ENCODE results near the gene RFTN1. TPM values are rescaled to one million over a fixed set of nuclear protein-coding genes. Genes with fewer than 3 reads are reported as not detected.
A peak's percentile ranks its signal among the peaks of the same experiment; 100 is the strongest.

The RFTN1 gene
- polyA plus RNA-seq, 3 donors: 17.4 to 28.0 (median 27.2) TPM

- intact Hi-C loops (cut with micrococcal nuclease): no loop called here
- H3K27ac ChIP-seq (ENCODE audit: low read depth in 1 of 2, low read length in 2 of 2): no peak overlapping the region
- WGBS (ENCODE audit: insufficient coverage): 98% methylated on average over 10 of the region's 15 CpGs
- TF ChIP-seq CTCF (IDR thresholded peaks at IDR 0.05): no peak
- Mint-ChIP-seq H3K36me3 (peaks cover 57 to 75% of the 10 kb centered on the region in 2 donors), H3K27ac (no peak overlapping the region), H3K27me3 (ENCODE audit: low read depth in 3 of 3) (peaks cover 0 to 4% (median 3%) of the 10 kb centered on the region in 3 donors), H3K4me3 (no peak overlapping the region), H3K9me3 (peaks cover 5 to 18% (median 8%) of the 10 kb centered on the region in 7 donors), H3K4me1 (no peaks in the 10 kb centered on the region)
- no peak for DNase-seq
- no peak overlapping the region for H2AFZ ChIP-seq (ENCODE audit: insufficient read depth, low read depth, low read length, poor library complexity, severe bottlenecking)
- no peak overlapping the region for H3K4me3 ChIP-seq (replicated peaks in 1 of 3; ENCODE audit: low read depth in 2 of 3, low read length in 3 of 3)
- no peak overlapping the region for H3K4me2 ChIP-seq (replicated peaks; ENCODE audit: extremely low read depth, low read length, poor library complexity, severe bottlenecking)
- peaks cover 0 to 12% of the 10 kb centered on the region in 2 donors for H3K9me3 ChIP-seq (replicated peaks in 1 of 2; ENCODE audit: control insufficient read depth in 1 of 2, insufficient read depth in 1 of 2, low read length in 2 of 2)
- H3K9ac ChIP-seq (ENCODE audit: insufficient read depth, low read length, poor library complexity, severe bottlenecking): no peak overlapping the region
- H3K27me3 ChIP-seq (ENCODE audit: control insufficient read depth in 2 of 2, insufficient read depth in 2 of 2, low read length in 2 of 2): no peaks in the 10 kb centered on the region
- peaks cover 49 to 91% of the 10 kb centered on the region in 2 donors for H3K36me3 ChIP-seq (replicated peaks in 1 of 2; ENCODE audit: control insufficient read depth in 1 of 2, insufficient read depth in 2 of 2, low read length in 2 of 2)
- H3K4me1 ChIP-seq (ENCODE audit: control insufficient read depth in 1 of 2, insufficient read depth in 2 of 2, low read length in 2 of 2): no peaks in the 10 kb centered on the region
- no peaks in the 10 kb centered on the region for H4K20me1 ChIP-seq (ENCODE audit: insufficient read depth, low read length)
- no peaks in the 10 kb centered on the region for H3K79me2 ChIP-seq (ENCODE audit: insufficient read depth, low read length)
These were observed 186.7 kb downstream of the RFTN1 start for GRCh38 chr3:16326724-16327349.

GRCh38 chr3:16325850-16326249 is 187.6 kb downstream of the RFTN1 start:
- TF ChIP-seq CTCF (IDR thresholded peaks at IDR 0.05): no peak
- H3K79me2 ChIP-seq (ENCODE audit: insufficient read depth, low read length): no peaks in the 10 kb centered on the region
- H3K36me3 ChIP-seq (replicated peaks in 1 of 2; ENCODE audit: control insufficient read depth in 1 of 2, insufficient read depth in 2 of 2, low read length in 2 of 2): peaks cover 58 to 90% of the 10 kb centered on the region in 2 donors
- no peak overlapping the region for H3K4me2 ChIP-seq (replicated peaks; ENCODE audit: extremely low read depth, low read length, poor library complexity, severe bottlenecking)
- intact Hi-C loops (cut with micrococcal nuclease): no loop called here
- no peak overlapping the region for H3K27ac ChIP-seq (ENCODE audit: low read depth in 1 of 2, low read length in 2 of 2)
- Mint-ChIP-seq H3K27ac (peak overlapping the region in 1 of 7 donors; percentile 55), H3K4me3 (no peak overlapping the region), H3K36me3 (peaks cover 60 to 75% of the 10 kb centered on the region in 2 donors), H3K27me3 (ENCODE audit: low read depth in 3 of 3) (peaks cover 0 to 4% (median 3%) of the 10 kb centered on the region in 3 donors), H3K9me3 (peaks cover 0 to 10% (median 2%) of the 10 kb centered on the region in 7 donors), H3K4me1 (no peaks in the 10 kb centered on the region)
- no peak for DNase-seq
- H4K20me1 ChIP-seq (ENCODE audit: insufficient read depth, low read length): no peaks in the 10 kb centered on the region
- H3K9ac ChIP-seq (ENCODE audit: insufficient read depth, low read length, poor library complexity, severe bottlenecking): no peak overlapping the region
- no peak overlapping the region for H2AFZ ChIP-seq (ENCODE audit: insufficient read depth, low read depth, low read length, poor library complexity, severe bottlenecking)
- H3K27me3 ChIP-seq (ENCODE audit: control insufficient read depth in 2 of 2, insufficient read depth in 2 of 2, low read length in 2 of 2): no peaks in the 10 kb centered on the region
- H3K9me3 ChIP-seq (replicated peaks in 1 of 2; ENCODE audit: control insufficient read depth in 1 of 2, insufficient read depth in 1 of 2, low read length in 2 of 2): peaks cover 0 to 3% of the 10 kb centered on the region in 2 donors
- no peaks in the 10 kb centered on the region for H3K4me1 ChIP-seq (ENCODE audit: control insufficient read depth in 1 of 2, insufficient read depth in 2 of 2, low read length in 2 of 2)
- 100% methylated on average over 2 of the region's 4 CpGs for WGBS (ENCODE audit: insufficient coverage)
- H3K4me3 ChIP-seq (replicated peaks in 1 of 3; ENCODE audit: low read depth in 2 of 3, low read length in 3 of 3): no peak overlapping the region
